GM12878 (cell line): Measurements from ENCODE around the gene IRF2BP1.

ENCODE experiments used
- CHD2 ChIP-seq: IDR thresholded peaks from 2 replicates; pipeline ENCODE4 v1.6.1; 2011; ENCODE audit warnings: low read depth, low read length, improper control_type of control experiment, borderline replicate concordance
- CTCF ChIP-seq, 3 experiments: IDR thresholded peaks in 2 of 3; conservative IDR thresholded peaks in 1 of 3; 2 replicates each; pipeline ENCODE4 v1.5.1; 2011; ENCODE audit warnings: low read depth in 3 of 3, low read length in 3 of 3, mild to moderate bottlenecking in 3 of 3, control low read depth in 2 of 3, moderate library complexity in 2 of 3, inconsistent platforms in 1 of 3, mixed read lengths in 1 of 3; ENCODE audit not compliant: control insufficient read depth in 2 of 3, insufficient read depth in 1 of 3; ENCODE audit errors: extremely low read depth in 1 of 3
- EZH2 ChIP-seq: IDR thresholded peaks from 2 replicates; pipeline ENCODE4 v1.6.1; 2012; ENCODE audit warnings: low read depth, mild to moderate bottlenecking, control low read depth, inconsistent platforms, low read length, borderline replicate concordance; ENCODE audit not compliant: control insufficient read depth
- HDAC6 ChIP-seq: fragments of 200-600 bp; sonication (generic); IDR thresholded peaks from one replicate; pipeline ENCODE4 v1.8.0; 2017; ENCODE audit warnings: antibody characterized with exemption; ENCODE audit not compliant: unreplicated experiment
- MYC ChIP-seq: IDR thresholded peaks from 2 replicates; pipeline ENCODE4 v1.6.1; 2011; ENCODE audit warnings: mild to moderate bottlenecking, low read length, moderate library complexity, inconsistent platforms; ENCODE audit not compliant: insufficient read depth, insufficient replicate concordance, insufficient read length, severe bottlenecking
- POLR2A ChIP-seq: IDR thresholded peaks from 2 replicates; pipeline ENCODE4 v1.6.1; 2011; ENCODE audit warnings: low read depth, mild to moderate bottlenecking, low read length
- POLR2AphosphoS2 ChIP-seq: IDR thresholded peaks from 2 replicates; pipeline ENCODE4 v1.6.1; 2011; ENCODE audit warnings: low read depth, mild to moderate bottlenecking, low read length, improper control_type of control experiment, moderate library complexity
- PRDM15 ChIP-seq: fragments of 450-650 bp; formaldehyde crosslinking; IDR thresholded peaks from 2 replicates; pipeline ENCODE4 v1.4.0; 2020; ENCODE audit warnings: mild to moderate bottlenecking, moderate library complexity
- SMC3 ChIP-seq: IDR thresholded peaks from 2 replicates; pipeline ENCODE4 v1.6.1; 2011; ENCODE audit warnings: low read length, improper control_type of control experiment, borderline replicate concordance
- TCF12 ChIP-seq: IDR thresholded peaks from 2 replicates; pipeline ENCODE4 v1.6.1; 2011; ENCODE audit warnings: low read depth, mild to moderate bottlenecking, low read length
- ZNF687 ChIP-seq: fragments of 450-650 bp; IDR thresholded peaks from 2 replicates; pipeline ENCODE4 v1.6.1; 2017; ENCODE audit warnings: mild to moderate bottlenecking, moderate library complexity

- TF ChIP-seq EZH2 (no peak), CTCF (IDR thresholded peaks at IDR 0.05 in 2 of 3, conservative IDR thresholded peaks at IDR 0.05 in 1 of 3; ENCODE audit: control insufficient read depth in 2 of 3, extremely low read depth in 1 of 3, insufficient read depth in 1 of 3, low read depth in 3 of 3, low read length in 3 of 3) (no peak), TCF12 (no peak), SMC3 (no peak), HDAC6 (no peak), POLR2A (peak; percentile 68), ZNF687 (no peak; the same call in 1 of the 2 replicates), PRDM15 (CRISPR knock-in tag) (no peak), MYC (peak; percentile 61), POLR2AphosphoS2 (peak; percentile 55; the same call in 1 of the 2 replicates), CHD2 (no peak; the same call in 1 of the 2 replicates)
Observed at GRCh38 chr19:45885556-45886426, at the start of gene IRF2BP1.
